SK-N-SH (cell line): ENCODE measurements around the gene MELTF. TPM values are rescaled to one million over a fixed set of nuclear protein-coding genes. Genes with fewer than 3 reads are reported as not detected.
"Not testable (repeated sequence)": the region's sequence is repeated elsewhere in the genome, so short reads cannot be mapped to it uniquely, and the experiment has no call there.

Source experiments
- CTCF ChIA-PET: fragments of 300-600, 350-600 bp; formaldehyde crosslinking; extraction: SDS; loops from one replicate; lab custom pipeline; 2021; lab: Yijun Ruan, JAX
- POLR2A ChIA-PET: fragments of 350-600 bp; sonication (Branson Sonifier 250); formaldehyde crosslinking; extraction: SDS; loops from one replicate; lab custom pipeline; 2020; ENCODE audit warnings: antibody characterized with exemption, inconsistent platforms; lab: Yijun Ruan, JAX
- DNase-seq: peaks from one replicate; pipeline ENCODE4 v3.0.0; 2012
- H2AFZ ChIP-seq: fragments of 200-600 bp; sonication (generic); 2 replicates; pipeline ENCODE4 v1.8.1; 2016; ENCODE audit warnings: antibody characterized with exemption, mild to moderate bottlenecking, low read depth
- H3F3A ChIP-seq: fragments of 200-600 bp; sonication (generic); replicated peaks from 2 replicates; pipeline ENCODE3; 2016; ENCODE audit warnings: antibody characterized with exemption, mild to moderate bottlenecking; ENCODE audit not compliant: insufficient read depth
- H3K27ac ChIP-seq, 2 experiments: fragments of 200-500 bp in 1 of 2; fragments of 200-600 bp in 1 of 2; sonication (Bioruptor generic) in 1 of 2; sonication (generic), shearing (Covaris generic) in 1 of 2; 2 replicates each; pipeline versions ENCODE4 v1.5.1 to v1.6.1; 2014 to 2016; ENCODE audit warnings: low read depth in 2 of 2, inconsistent platforms in 1 of 2, low read length in 1 of 2, mild to moderate bottlenecking in 1 of 2, mixed read lengths in 1 of 2
- H3K27me3 ChIP-seq: fragments of 200-600 bp; sonication (generic), shearing (Covaris generic); 2 replicates; pipeline ENCODE4 v1.6.1; 2016; ENCODE audit warnings: mixed run types; ENCODE audit not compliant: insufficient read depth
- H3K36me3 ChIP-seq, 2 experiments: fragments of 200-500 bp in 1 of 2; fragments of 200-600 bp in 1 of 2; sonication (Bioruptor generic) in 1 of 2; sonication (generic) in 1 of 2; replicated peaks in 1 of 2; 2 replicates each; pipeline versions ENCODE3 to v1.5.1; 2014 to 2016; ENCODE audit warnings: low read length in 1 of 2, mild to moderate bottlenecking in 1 of 2; ENCODE audit not compliant: insufficient read depth in 2 of 2, control insufficient read depth in 1 of 2
- H3K4me1 ChIP-seq, 2 experiments: fragments of 200-500 bp in 1 of 2; fragments of 200-600 bp in 1 of 2; sonication (Bioruptor generic) in 1 of 2; sonication (generic), shearing (Covaris generic) in 1 of 2; 2 replicates each; pipeline versions ENCODE4 v1.5.1 to v1.6.1; 2014 to 2016; ENCODE audit warnings: low read depth in 1 of 2, low read length in 1 of 2, mixed run types in 1 of 2; ENCODE audit not compliant: insufficient read depth in 2 of 2, control insufficient read depth in 1 of 2
- H3K4me2 ChIP-seq: fragments of 200-600 bp; sonication (generic), shearing (Covaris generic); 2 replicates; pipeline ENCODE4 v1.6.1; 2017; ENCODE audit warnings: mixed run types
- H3K4me3 ChIP-seq, 2 experiments: fragments of 200-500 bp in 1 of 2; fragments of 200-600 bp in 1 of 2; sonication (Bioruptor generic) in 1 of 2; sonication (generic), shearing (Covaris generic) in 1 of 2; 2 replicates each; pipeline versions ENCODE4 v1.5.1 to v1.8.1; 2014 to 2016; ENCODE audit warnings: low read depth in 2 of 2, inconsistent platforms in 1 of 2, low read length in 1 of 2, mild to moderate bottlenecking in 1 of 2, mixed read lengths in 1 of 2, moderate library complexity in 1 of 2
- H3K79me2 ChIP-seq: fragments of 200-600 bp; sonication (generic); 2 replicates; pipeline ENCODE4 v1.8.1; 2017; ENCODE audit warnings: mild to moderate bottlenecking; ENCODE audit not compliant: insufficient read depth
- H3K9ac ChIP-seq: fragments of 200-600 bp; sonication (generic); 2 replicates; pipeline ENCODE4 v1.6.1; 2017; ENCODE audit warnings: mixed run types
- H3K9me2 ChIP-seq: fragments of 200-600 bp; sonication (generic); 2 replicates; pipeline ENCODE4 v1.6.1; 2017; ENCODE audit warnings: mixed run types
- H3K9me3 ChIP-seq: fragments of 200-600 bp; sonication (generic); 2 replicates; pipeline ENCODE4 v1.6.1; 2017; ENCODE audit warnings: mixed run types, mild to moderate bottlenecking, moderate library complexity
- H4K20me1 ChIP-seq: fragments of 200-600 bp; sonication (generic); 2 replicates; pipeline ENCODE4 v1.6.1; 2017; ENCODE audit warnings: mild to moderate bottlenecking, mixed run types; ENCODE audit not compliant: insufficient read depth
- ELF1 ChIP-seq: IDR thresholded peaks from 2 replicates; pipeline ENCODE4 v1.4.0; 2012
- EP300 ChIP-seq, 2 experiments: IDR thresholded peaks; 2 replicates each; pipeline versions ENCODE4 v1.4.0 to v1.6.1; 2012; ENCODE audit warnings: borderline replicate concordance in 1 of 2, low read depth in 1 of 2, low read length in 1 of 2
- EZH2phosphoT487 ChIP-seq: fragments of 200-600 bp; sonication (generic); IDR thresholded peaks from 2 replicates; pipeline ENCODE4 v1.6.1; 2017; ENCODE audit warnings: low read depth, mixed run types, mild to moderate bottlenecking, antibody characterized with exemption, moderate library complexity, borderline replicate concordance
- FOXJ3 ChIP-seq: sonication (generic); formaldehyde crosslinking; IDR thresholded peaks from 2 replicates; pipeline ENCODE4 v1.5.1; 2020; ENCODE audit warnings: mild to moderate bottlenecking, missing genetic modification reagents
- FOXM1 ChIP-seq: IDR thresholded peaks from 2 replicates; pipeline ENCODE4 v1.4.0; 2012; ENCODE audit warnings: low read depth, mild to moderate bottlenecking
- GABPA ChIP-seq: IDR thresholded peaks from 2 replicates; pipeline ENCODE4 v1.4.0; 2012; ENCODE audit warnings: low read depth, mild to moderate bottlenecking
- MAX ChIP-seq: IDR thresholded peaks from 2 replicates; pipeline ENCODE4 v1.4.0; 2012; ENCODE audit warnings: low read depth
- NRF1 ChIP-seq: IDR thresholded peaks from 2 replicates; pipeline ENCODE4 v1.6.1; 2012; ENCODE audit warnings: low read depth, mild to moderate bottlenecking, low read length
- RCOR1 ChIP-seq: fragments of 150-350 bp; IDR thresholded peaks from 2 replicates; pipeline ENCODE4 v1.6.1; 2017; ENCODE audit warnings: antibody characterized with exemption, low read length
- RXRA ChIP-seq: IDR thresholded peaks from 2 replicates; pipeline ENCODE4 v1.4.0; 2012; ENCODE audit warnings: low read depth, mild to moderate bottlenecking, borderline replicate concordance
- SIN3A ChIP-seq: IDR thresholded peaks from 2 replicates; pipeline ENCODE4 v1.6.1; 2012; ENCODE audit warnings: low read depth, mild to moderate bottlenecking, low read length, moderate library complexity, borderline replicate concordance
- TCF12 ChIP-seq: IDR thresholded peaks from 2 replicates; pipeline ENCODE4 v1.4.0; 2012
- TEAD4 ChIP-seq: IDR thresholded peaks from 2 replicates; pipeline ENCODE4 v1.4.0; 2012; ENCODE audit warnings: mild to moderate bottlenecking, borderline replicate concordance; ENCODE audit not compliant: insufficient read depth
- WGBS: methylation state at CpG from one replicate; pipeline ENCODE4 v1.1.6; 2017; ENCODE audit warnings: low lambda C conversion rate; 5-methylcytosine and 5-hydroxymethylcytosine counted together
- polyA plus RNA-seq, 3 experiments: library from polyadenylated mRNA; depleted of rRNA; stranded (reverse); fragments of >200 nt; gene quantifications; 2 replicates each; pipeline ENCODE4 v1.2.3, GENCODE V29; 2012

MELTF gene
- polyA plus RNA-seq, 1 of the 3 experiments (the other 2 are of a cell fraction): 32.4 TPM

DNA sequence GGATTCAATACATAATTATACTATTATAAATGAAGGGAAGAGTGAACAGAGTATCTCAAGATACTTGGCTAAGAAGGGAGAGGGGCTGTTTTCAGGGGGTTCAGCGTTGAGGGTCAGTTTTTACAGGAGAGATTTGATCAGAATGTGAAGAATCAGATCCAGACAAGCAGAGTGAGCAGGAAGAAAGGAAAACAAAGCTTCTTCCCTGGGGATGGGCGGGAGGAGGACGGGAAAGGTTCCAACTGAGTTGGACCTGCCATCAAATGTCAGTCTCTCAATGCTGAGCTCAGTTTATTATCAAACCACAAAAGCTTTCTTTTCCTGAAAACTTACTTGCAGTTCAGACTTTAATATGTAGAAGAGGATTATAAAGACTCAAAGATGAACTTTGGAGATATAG lies 6.0 kb upstream of the MELTF start:
- no peaks in the 10 kb centered on the region for H3K9me2 ChIP-seq
- 94% methylated on average over 3 of the region's 3 CpGs for WGBS
- H3F3A ChIP-seq: peaks cover 22% of the 10 kb centered on the region
- H2AFZ ChIP-seq: no peak overlapping the region
- no peaks in the 10 kb centered on the region for H4K20me1 ChIP-seq
- H3K36me3 ChIP-seq: peaks cover 6 to 9% of the 10 kb centered on the region in 2 experiments
- no peak overlapping the region for H3K9ac ChIP-seq
- H3K27me3 ChIP-seq: no peaks in the 10 kb centered on the region
- no peak for DNase-seq
- ChIA-PET CTCF (interaction anchor here (0.9 to 2.3 kb wide), 4 partner anchors 9 to 152 kb away, joined by 3 to 10 read pairs (median 4); no protein-coding TSS in a partner anchor), POLR2A (no interaction called here)
- H3K9me3 ChIP-seq: no peaks in the 10 kb centered on the region
- H3K4me1 ChIP-seq: peaks cover 11 to 14% of the 10 kb centered on the region in 2 experiments; a peak in 3 of 4 replicates
- H3K27ac ChIP-seq: no peak overlapping the region
- TF ChIP-seq NRF1: no peak
- no peak overlapping the region for H3K4me3 ChIP-seq
- no peaks in the 10 kb centered on the region for H3K79me2 ChIP-seq
- H3K4me2 ChIP-seq: no peak overlapping the region

DNA sequence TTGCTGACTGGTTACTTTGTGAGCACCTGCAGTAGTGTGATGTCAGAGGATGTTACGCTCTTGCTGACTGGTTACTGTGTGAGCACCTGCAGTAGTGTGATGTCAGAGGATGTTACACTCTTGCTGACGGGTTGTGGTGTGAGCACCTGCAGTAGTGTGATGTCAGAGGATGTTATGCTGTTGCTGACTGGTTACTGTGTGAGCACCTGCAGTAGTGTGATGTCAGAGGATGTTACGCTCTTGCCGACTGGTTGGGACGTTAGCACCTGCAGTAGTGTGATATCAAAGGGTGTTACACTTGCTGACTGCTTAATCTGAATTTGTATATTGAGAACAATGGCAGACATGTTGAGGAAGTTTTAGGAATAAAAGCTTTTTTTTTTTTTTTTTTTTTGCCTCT lies 5.2 kb upstream of the MELTF start:
- DNase-seq: not testable (repeated sequence)

DNA sequence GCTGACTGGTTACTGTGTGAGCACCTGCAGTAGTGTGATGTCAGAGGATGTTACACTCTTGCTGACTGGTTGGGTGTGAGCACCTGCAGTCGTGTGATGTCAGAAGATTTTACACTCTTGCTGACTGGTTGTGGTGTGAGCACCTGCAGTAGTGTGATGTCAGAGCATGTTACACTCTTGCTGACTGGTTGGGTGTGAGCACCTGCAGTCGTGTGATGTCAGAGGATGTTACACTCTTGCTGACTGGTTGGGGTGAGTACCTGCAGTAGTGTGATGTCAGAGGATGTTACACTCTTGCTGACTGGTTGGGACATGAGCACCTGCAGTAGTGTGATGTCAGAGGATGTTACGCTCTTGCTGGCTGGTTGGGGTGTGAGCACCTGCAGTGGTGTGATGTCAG lies 4.1 kb upstream of the MELTF start:
- peaks cover 25% of the 10 kb centered on the region for H3F3A ChIP-seq
- CTCF ChIA-PET, H3K9ac ChIP-seq, H3K79me2 ChIP-seq, POLR2A ChIA-PET, H3K36me3 ChIP-seq, H3K9me3 ChIP-seq, H2AFZ ChIP-seq, H3K27me3 ChIP-seq, H3K4me3 ChIP-seq, H3K4me2 ChIP-seq, DNase-seq, H3K27ac ChIP-seq, H4K20me1 ChIP-seq, H3K9me2 ChIP-seq: not testable (repeated sequence)
- WGBS: 14% methylated on average over 1 of the region's 3 CpGs
- H3K4me1 ChIP-seq: peaks cover 14 to 16% of the 10 kb centered on the region in 2 experiments; a peak in 3 of 4 replicates

More for the DNA sequence above, 5.2 kb upstream of the MELTF start:
- H3K27ac ChIP-seq, H4K20me1 ChIP-seq, POLR2A ChIA-PET, H3K9me2 ChIP-seq, H3K4me2 ChIP-seq, H3K9me3 ChIP-seq, H3K9ac ChIP-seq, H3K79me2 ChIP-seq, H3K27me3 ChIP-seq, H3K4me3 ChIP-seq, H2AFZ ChIP-seq, H3K36me3 ChIP-seq: not testable (repeated sequence)
- CTCF ChIA-PET: interaction anchor here (1.3 to 2.3 kb wide), 3 partner anchors 8 to 23 kb away, joined by 3 to 10 read pairs (median 6); no protein-coding TSS in a partner anchor
- peaks cover 25% of the 10 kb centered on the region for H3F3A ChIP-seq
- WGBS: 93% methylated on average over 3 of the region's 5 CpGs
- H3K4me1 ChIP-seq: peaks cover 12 to 14% of the 10 kb centered on the region in 2 experiments; a peak in 3 of 4 replicates

GRCh38 chr3:197031315-197032285 lies 2.0 kb upstream of the MELTF start:
- H2AFZ ChIP-seq: peak overlapping the region; percentile 83
- no peaks in the 10 kb centered on the region for H3K36me3 ChIP-seq
- 20% methylated on average over 12 of the region's 12 CpGs for whole genome bisulfite sequencing
- no peaks in the 10 kb centered on the region for H3K9me2 ChIP-seq
- peaks cover 5% of the 10 kb centered on the region; the same call in 1 of the 2 replicates for H3K79me2 ChIP-seq
- H4K20me1 ChIP-seq: no peaks in the 10 kb centered on the region
- H3K27me3 ChIP-seq: no peaks in the 10 kb centered on the region
- H3K4me3 ChIP-seq: no peak overlapping the region
- peaks cover 14 to 24% of the 10 kb centered on the region in 2 experiments; a peak in 3 of 4 replicates for H3K4me1 ChIP-seq
- ChIA-PET CTCF (interaction anchor here (0.7 to 7.0 kb wide), 5 partner anchors 12 to 157 kb away, joined by 3 to 81 read pairs (median 71); no protein-coding TSS in a partner anchor), POLR2A (no interaction called here)
- H3F3A ChIP-seq: peaks cover 25% of the 10 kb centered on the region
- no peak for DNase-seq
- peak overlapping the region; percentile 49; the same call in 1 of the 2 replicates for H3K9ac ChIP-seq
- peak overlapping the region; percentile 30 to 93; a peak in 3 of 4 replicates for H3K27ac ChIP-seq
- H3K9me3 ChIP-seq: no peaks in the 10 kb centered on the region
- peak overlapping the region; percentile 50; the same call in 1 of the 2 replicates for H3K4me2 ChIP-seq
- peak; percentile 89 for TF ChIP-seq TCF12
- TF ChIP-seq ELF1: peak; percentile 96
- TF ChIP-seq FOXJ3: no peak
- TF ChIP-seq EZH2phosphoT487: no peak
- TF ChIP-seq SIN3A: peak; percentile 71; the same call in 1 of the 2 replicates
- no peak for TF ChIP-seq GABPA
- TF ChIP-seq TEAD4: peak; percentile 63; the same call in 1 of the 2 replicates
- no peak for TF ChIP-seq RCOR1
- TF ChIP-seq FOXM1: no peak
- TF ChIP-seq RXRA: peak; percentile 95
- TF ChIP-seq NRF1: no peak
- TF ChIP-seq EP300 (IDR thresholded peaks at IDR 0.05; ENCODE audit: borderline replicate concordance in 1 of 2, low read depth in 1 of 2, low read length in 1 of 2): peak in 1 of 2 experiments; percentile 68; a peak in 1 of 4 replicates
- peak; percentile 98 for TF ChIP-seq MAX
